GM23338 (cell line): Measurements from ENCODE around the gene ADA. TPM values are rescaled to one million over a fixed set of nuclear protein-coding genes. Genes with fewer than 3 reads are reported as not detected.

Experiments
- ATAC-seq: fragments of 200-7000 bp; cut with Tn5 transposase; 3 replicates; pipeline ENCODE4 v1.9.1; 2020
- DNase-seq: peaks from one replicate; pipeline ENCODE4 v3.0.0-alpha.2; 2015; ENCODE audit warnings: low spot score
- H2AFZ ChIP-seq: fragments of 200-600 bp; sonication (generic); 2 replicates; pipeline ENCODE4 v1.8.0; 2016; ENCODE audit warnings: antibody characterized with exemption, mild to moderate bottlenecking, moderate library complexity
- H3F3A ChIP-seq: fragments of 200-600 bp; sonication (generic); replicated peaks from 2 replicates; pipeline ENCODE4 v1.8.0; 2017; ENCODE audit warnings: antibody characterized with exemption, mixed run types, low read depth
- H3K27ac ChIP-seq: fragments of 200-600 bp; sonication (generic); 2 replicates; pipeline ENCODE4 v1.6.1; 2016; ENCODE audit warnings: low read depth
- H3K27me3 ChIP-seq: fragments of 200-600 bp; sonication (generic); 2 replicates; pipeline ENCODE4 v1.8.0; 2016; ENCODE audit warnings: mild to moderate bottlenecking, mixed run types, moderate library complexity; ENCODE audit not compliant: insufficient read depth
- H3K36me3 ChIP-seq: fragments of 200-600 bp; sonication (generic); 2 replicates; pipeline ENCODE4 v1.8.0; 2016; ENCODE audit warnings: mild to moderate bottlenecking; ENCODE audit not compliant: insufficient read depth
- H3K4me1 ChIP-seq: fragments of 200-600 bp; sonication (generic); 2 replicates; pipeline ENCODE4 v1.8.0; 2016; ENCODE audit warnings: mild to moderate bottlenecking, moderate library complexity; ENCODE audit not compliant: insufficient read depth
- H3K4me2 ChIP-seq: fragments of 200-600 bp; sonication (generic); 2 replicates; pipeline ENCODE4 v1.7.1; 2017; ENCODE audit warnings: mixed run types
- H3K4me3 ChIP-seq: fragments of 200-600 bp; sonication (generic); 2 replicates; pipeline ENCODE4 v1.6.1; 2016; ENCODE audit warnings: mixed run types
- H3K79me2 ChIP-seq: fragments of 200-600 bp; sonication (generic); replicated peaks from 2 replicates; pipeline ENCODE4 v1.8.0; 2017; ENCODE audit warnings: mild to moderate bottlenecking; ENCODE audit not compliant: insufficient read depth
- H3K9me2 ChIP-seq: fragments of 200-600 bp; sonication (generic); 2 replicates; pipeline ENCODE4 v1.8.0; 2017; ENCODE audit not compliant: insufficient read depth
- H4K20me1 ChIP-seq: fragments of 200-600 bp; sonication (generic); replicated peaks from 2 replicates; pipeline ENCODE4 v1.8.0; 2017; ENCODE audit warnings: mild to moderate bottlenecking; ENCODE audit not compliant: insufficient read depth
- H3K27ac Mint-ChIP-seq: 2 replicates; pipeline ENCODE4 v1.8.0; 2020; ENCODE audit warnings: inconsistent platforms, mild to moderate bottlenecking, moderate library complexity, mixed read lengths
- H3K27me3 Mint-ChIP-seq: 3 replicates; pipeline ENCODE4 v1.8.0; 2022; ENCODE audit warnings: low read depth, mild to moderate bottlenecking, moderate library complexity, mixed read lengths, inconsistent platforms; ENCODE audit not compliant: insufficient read depth, poor library complexity
- H3K36me3 Mint-ChIP-seq: 3 replicates; pipeline ENCODE4 v1.8.0; 2021; ENCODE audit warnings: low read depth, mild to moderate bottlenecking, inconsistent platforms, moderate library complexity, mixed read lengths
- H3K4me1 Mint-ChIP-seq: 3 replicates; pipeline ENCODE4 v1.8.0; 2020; ENCODE audit warnings: mild to moderate bottlenecking, inconsistent platforms, mixed read lengths
- H3K4me3 Mint-ChIP-seq: 3 replicates; pipeline ENCODE4 v1.8.0; 2021; ENCODE audit warnings: moderate library complexity, mild to moderate bottlenecking, inconsistent platforms, mixed read lengths
- H3K9me3 Mint-ChIP-seq: 3 replicates; pipeline ENCODE4 v1.8.0; 2020; ENCODE audit warnings: moderate library complexity, mild to moderate bottlenecking, inconsistent platforms, mixed read lengths
- CREB1 ChIP-seq: fragments of 250-450 bp; sonication (Bioruptor Pico); IDR thresholded peaks from 2 replicates; pipeline ENCODE4 v1.5.0; 2020; ENCODE audit warnings: low read depth, mild to moderate bottlenecking, moderate library complexity
- EZH2 ChIP-seq: fragments of 200-600 bp; sonication (generic); IDR thresholded peaks from one replicate; pipeline ENCODE4 v1.8.0; 2017; ENCODE audit warnings: antibody characterized with exemption, mild to moderate bottlenecking, low read depth; ENCODE audit not compliant: unreplicated experiment
- EZH2phosphoT487 ChIP-seq: fragments of 200-600 bp; sonication (generic); IDR thresholded peaks from one replicate; pipeline ENCODE4 v1.8.1; 2018; ENCODE audit warnings: antibody characterized with exemption; ENCODE audit not compliant: unreplicated experiment
- JUNB ChIP-seq: IDR thresholded peaks from one replicate; pipeline ENCODE4 v1.6.1; 2016; ENCODE audit warnings: antibody characterized with exemption; ENCODE audit not compliant: unreplicated experiment
- NANOG ChIP-seq: IDR thresholded peaks from 2 replicates; pipeline ENCODE4 v1.6.1; 2016; ENCODE audit warnings: antibody characterized with exemption, borderline replicate concordance
- POLR2AphosphoS5 ChIP-seq: IDR thresholded peaks from 2 replicates; pipeline ENCODE4 v1.6.1; 2016; ENCODE audit warnings: antibody characterized with exemption, low read depth
- STAT1 ChIP-seq: IDR thresholded peaks from one replicate; pipeline ENCODE4 v1.6.1; 2016; ENCODE audit warnings: antibody characterized with exemption; ENCODE audit not compliant: unreplicated experiment
- ZNF114 ChIP-seq: fragments of 250-450 bp; sonication (Bioruptor Pico); IDR thresholded peaks from 2 replicates; pipeline ENCODE4 v1.5.0; 2020; ENCODE audit warnings: mild to moderate bottlenecking, moderate library complexity
- ZNF331 ChIP-seq: fragments of 250-450 bp; sonication (Bioruptor Pico); IDR thresholded peaks from 2 replicates; pipeline ENCODE4 v1.5.0; 2020; ENCODE audit warnings: low read depth, mild to moderate bottlenecking, moderate library complexity
- polyA plus RNA-seq: library from polyadenylated mRNA; unstranded; fragments of >200 nt; fragmentation: Nextera tagmentation; extraction: Ambion mirVana; gene quantifications from 2 replicates; pipeline ENCODE4 v1.2.1, GENCODE V29; 2016
- total RNA-seq: library from RNA; depleted of rRNA; stranded (reverse); fragments of >200 nt; shearing (Covaris generic); gene quantifications from 2 replicates; pipeline ENCODE4 v1.2.3, GENCODE V29; 2014
- TF ChIP-seq, protein P1 (sequence below): IDR thresholded peaks from 2 replicates; pipeline ENCODE4 v1.6.1; 2016; ENCODE audit warnings: antibody characterized with exemption
- TF ChIP-seq, protein P2 (sequence below), 2 experiments: fragments of 200-600 bp in 1 of 2; sonication (generic) in 1 of 2; conservative IDR thresholded peaks; 2 replicates each; pipeline versions ENCODE4 v1.5.1 to v1.6.1; 2016 to 2017; ENCODE audit warnings: antibody characterized with exemption in 2 of 2, low read depth in 2 of 2, mild to moderate bottlenecking in 2 of 2, moderate library complexity in 1 of 2
- TF ChIP-seq, protein P3 (sequence below): IDR thresholded peaks from one replicate; pipeline ENCODE4 v1.6.1; 2018; ENCODE audit warnings: antibody characterized with exemption; ENCODE audit not compliant: unreplicated experiment
- TF ChIP-seq, protein P4 (sequence below): fragments of 250-450 bp; sonication (Bioruptor Pico); IDR thresholded peaks from 2 replicates; pipeline ENCODE4 v1.5.0; 2020; ENCODE audit warnings: mild to moderate bottlenecking, moderate library complexity

The ADA gene
- total and polyA plus RNA-seq, 2 experiments from 2014 or later = 15.8 to 16.2 TPM

DNA sequence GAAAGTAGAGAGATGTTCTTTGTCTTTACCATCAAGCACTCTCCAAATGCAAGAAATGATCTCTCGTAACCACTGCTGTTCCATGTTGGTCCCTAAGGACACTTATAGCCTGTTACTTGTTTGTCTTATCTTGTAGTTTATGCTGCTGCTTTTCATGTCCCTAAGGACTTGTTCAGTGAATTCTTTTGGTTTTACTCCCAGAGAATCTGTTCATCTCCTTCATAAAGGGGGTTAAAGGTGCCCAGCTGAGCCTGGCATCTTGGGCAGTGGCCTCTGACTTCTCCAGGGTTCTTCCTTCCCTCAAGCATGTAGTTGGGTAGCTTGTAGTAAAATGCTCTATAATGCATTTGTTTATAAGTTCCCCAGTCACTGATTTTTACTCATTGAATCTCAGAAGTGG, 70.0 kb downstream of the ADA start (continued):
- no peak for TF ChIP-seq NANOG
- no peak for TF ChIP-seq JUNB
- no peak for TF ChIP-seq ZNF331 (CRISPR knock-in tag)
- TF ChIP-seq POLR2AphosphoS5 = no peak
- TF ChIP-seq EZH2 = no peak
- no peak for TF ChIP-seq EZH2phosphoT487

DNA sequence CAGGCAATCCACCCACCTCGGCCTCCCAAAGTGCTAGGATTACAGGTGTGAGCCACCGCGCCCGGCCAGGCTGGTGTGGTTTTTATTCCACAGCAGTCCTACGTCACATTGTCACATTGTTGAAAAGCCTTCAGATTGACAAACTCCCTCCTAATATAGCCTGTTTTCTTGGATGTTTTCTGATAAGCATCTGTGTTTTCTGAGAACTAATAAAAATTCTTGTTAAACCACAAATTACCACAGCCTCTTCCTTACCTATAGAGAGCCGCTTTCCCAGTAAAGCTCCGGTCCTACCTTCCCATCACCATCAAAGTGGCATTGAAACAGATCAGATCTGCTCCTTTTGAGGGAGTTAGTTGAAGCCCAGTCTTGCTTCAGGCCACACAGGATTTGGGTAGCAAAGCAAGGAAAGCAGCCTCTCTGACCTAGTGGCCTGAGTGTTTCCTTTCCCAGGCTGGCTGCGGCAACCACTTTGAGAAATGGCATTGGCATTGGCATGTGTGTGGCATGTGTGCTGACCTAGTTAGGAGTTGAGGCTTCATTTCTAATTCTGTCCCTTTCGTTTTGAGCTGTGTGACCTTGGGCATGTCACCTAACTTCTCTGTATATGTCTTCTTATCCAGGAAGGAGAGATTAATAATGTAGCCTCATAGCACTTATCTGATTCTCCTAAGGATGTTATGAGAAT, 70.8 kb downstream of the ADA start:
- Histone ChIP-seq H3K9me2 (no peaks in the 10 kb centered on the region), H3K4me2 (no peak overlapping the region), H4K20me1 (no peaks in the 10 kb centered on the region; the same call in 1 of the 2 replicates), H3K79me2 (no peaks in the 10 kb centered on the region), H3K27ac (no peak overlapping the region), H3K4me1 (peaks cover 11% of the 10 kb centered on the region), H3K27me3 (no peaks in the 10 kb centered on the region), H3K36me3 (no peaks in the 10 kb centered on the region), H2AFZ (no peak overlapping the region), H3F3A (no peaks in the 10 kb centered on the region), H3K4me3 (no peak overlapping the region)
- H3K27me3 Mint-ChIP-seq = peaks cover 6% of the 10 kb centered on the region
- H3K4me1 Mint-ChIP-seq = peaks cover 27% of the 10 kb centered on the region
- H3K27ac Mint-ChIP-seq = no peak overlapping the region
- no peak overlapping the region for H3K4me3 Mint-ChIP-seq
- no peak for ATAC-seq
- no peak for DNase-seq
- no peaks in the 10 kb centered on the region for H3K36me3 Mint-ChIP-seq
- no peaks in the 10 kb centered on the region for H3K9me3 Mint-ChIP-seq
- TF ChIP-seq CREB1 (CRISPR knock-in tag) (no peak), POLR2AphosphoS5 (no peak), STAT1 (no peak), EZH2 (no peak), ZNF114 (CRISPR knock-in tag) (no peak), EZH2phosphoT487 (no peak)
- TF ChIP-seq, protein P1, sequence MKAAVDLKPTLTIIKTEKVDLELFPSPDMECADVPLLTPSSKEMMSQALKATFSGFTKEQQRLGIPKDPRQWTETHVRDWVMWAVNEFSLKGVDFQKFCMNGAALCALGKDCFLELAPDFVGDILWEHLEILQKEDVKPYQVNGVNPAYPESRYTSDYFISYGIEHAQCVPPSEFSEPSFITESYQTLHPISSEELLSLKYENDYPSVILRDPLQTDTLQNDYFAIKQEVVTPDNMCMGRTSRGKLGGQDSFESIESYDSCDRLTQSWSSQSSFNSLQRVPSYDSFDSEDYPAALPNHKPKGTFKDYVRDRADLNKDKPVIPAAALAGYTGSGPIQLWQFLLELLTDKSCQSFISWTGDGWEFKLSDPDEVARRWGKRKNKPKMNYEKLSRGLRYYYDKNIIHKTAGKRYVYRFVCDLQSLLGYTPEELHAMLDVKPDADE = no peak
- TF ChIP-seq, protein P2, sequence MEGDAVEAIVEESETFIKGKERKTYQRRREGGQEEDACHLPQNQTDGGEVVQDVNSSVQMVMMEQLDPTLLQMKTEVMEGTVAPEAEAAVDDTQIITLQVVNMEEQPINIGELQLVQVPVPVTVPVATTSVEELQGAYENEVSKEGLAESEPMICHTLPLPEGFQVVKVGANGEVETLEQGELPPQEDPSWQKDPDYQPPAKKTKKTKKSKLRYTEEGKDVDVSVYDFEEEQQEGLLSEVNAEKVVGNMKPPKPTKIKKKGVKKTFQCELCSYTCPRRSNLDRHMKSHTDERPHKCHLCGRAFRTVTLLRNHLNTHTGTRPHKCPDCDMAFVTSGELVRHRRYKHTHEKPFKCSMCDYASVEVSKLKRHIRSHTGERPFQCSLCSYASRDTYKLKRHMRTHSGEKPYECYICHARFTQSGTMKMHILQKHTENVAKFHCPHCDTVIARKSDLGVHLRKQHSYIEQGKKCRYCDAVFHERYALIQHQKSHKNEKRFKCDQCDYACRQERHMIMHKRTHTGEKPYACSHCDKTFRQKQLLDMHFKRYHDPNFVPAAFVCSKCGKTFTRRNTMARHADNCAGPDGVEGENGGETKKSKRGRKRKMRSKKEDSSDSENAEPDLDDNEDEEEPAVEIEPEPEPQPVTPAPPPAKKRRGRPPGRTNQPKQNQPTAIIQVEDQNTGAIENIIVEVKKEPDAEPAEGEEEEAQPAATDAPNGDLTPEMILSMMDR (conservative IDR thresholded peaks at IDR 0.05; ENCODE audit: low read depth in 2 of 2) = no peak
- TF ChIP-seq, protein P3, sequence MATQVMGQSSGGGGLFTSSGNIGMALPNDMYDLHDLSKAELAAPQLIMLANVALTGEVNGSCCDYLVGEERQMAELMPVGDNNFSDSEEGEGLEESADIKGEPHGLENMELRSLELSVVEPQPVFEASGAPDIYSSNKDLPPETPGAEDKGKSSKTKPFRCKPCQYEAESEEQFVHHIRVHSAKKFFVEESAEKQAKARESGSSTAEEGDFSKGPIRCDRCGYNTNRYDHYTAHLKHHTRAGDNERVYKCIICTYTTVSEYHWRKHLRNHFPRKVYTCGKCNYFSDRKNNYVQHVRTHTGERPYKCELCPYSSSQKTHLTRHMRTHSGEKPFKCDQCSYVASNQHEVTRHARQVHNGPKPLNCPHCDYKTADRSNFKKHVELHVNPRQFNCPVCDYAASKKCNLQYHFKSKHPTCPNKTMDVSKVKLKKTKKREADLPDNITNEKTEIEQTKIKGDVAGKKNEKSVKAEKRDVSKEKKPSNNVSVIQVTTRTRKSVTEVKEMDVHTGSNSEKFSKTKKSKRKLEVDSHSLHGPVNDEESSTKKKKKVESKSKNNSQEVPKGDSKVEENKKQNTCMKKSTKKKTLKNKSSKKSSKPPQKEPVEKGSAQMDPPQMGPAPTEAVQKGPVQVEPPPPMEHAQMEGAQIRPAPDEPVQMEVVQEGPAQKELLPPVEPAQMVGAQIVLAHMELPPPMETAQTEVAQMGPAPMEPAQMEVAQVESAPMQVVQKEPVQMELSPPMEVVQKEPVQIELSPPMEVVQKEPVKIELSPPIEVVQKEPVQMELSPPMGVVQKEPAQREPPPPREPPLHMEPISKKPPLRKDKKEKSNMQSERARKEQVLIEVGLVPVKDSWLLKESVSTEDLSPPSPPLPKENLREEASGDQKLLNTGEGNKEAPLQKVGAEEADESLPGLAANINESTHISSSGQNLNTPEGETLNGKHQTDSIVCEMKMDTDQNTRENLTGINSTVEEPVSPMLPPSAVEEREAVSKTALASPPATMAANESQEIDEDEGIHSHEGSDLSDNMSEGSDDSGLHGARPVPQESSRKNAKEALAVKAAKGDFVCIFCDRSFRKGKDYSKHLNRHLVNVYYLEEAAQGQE = no peak
- TF ChIP-seq, protein P4, sequence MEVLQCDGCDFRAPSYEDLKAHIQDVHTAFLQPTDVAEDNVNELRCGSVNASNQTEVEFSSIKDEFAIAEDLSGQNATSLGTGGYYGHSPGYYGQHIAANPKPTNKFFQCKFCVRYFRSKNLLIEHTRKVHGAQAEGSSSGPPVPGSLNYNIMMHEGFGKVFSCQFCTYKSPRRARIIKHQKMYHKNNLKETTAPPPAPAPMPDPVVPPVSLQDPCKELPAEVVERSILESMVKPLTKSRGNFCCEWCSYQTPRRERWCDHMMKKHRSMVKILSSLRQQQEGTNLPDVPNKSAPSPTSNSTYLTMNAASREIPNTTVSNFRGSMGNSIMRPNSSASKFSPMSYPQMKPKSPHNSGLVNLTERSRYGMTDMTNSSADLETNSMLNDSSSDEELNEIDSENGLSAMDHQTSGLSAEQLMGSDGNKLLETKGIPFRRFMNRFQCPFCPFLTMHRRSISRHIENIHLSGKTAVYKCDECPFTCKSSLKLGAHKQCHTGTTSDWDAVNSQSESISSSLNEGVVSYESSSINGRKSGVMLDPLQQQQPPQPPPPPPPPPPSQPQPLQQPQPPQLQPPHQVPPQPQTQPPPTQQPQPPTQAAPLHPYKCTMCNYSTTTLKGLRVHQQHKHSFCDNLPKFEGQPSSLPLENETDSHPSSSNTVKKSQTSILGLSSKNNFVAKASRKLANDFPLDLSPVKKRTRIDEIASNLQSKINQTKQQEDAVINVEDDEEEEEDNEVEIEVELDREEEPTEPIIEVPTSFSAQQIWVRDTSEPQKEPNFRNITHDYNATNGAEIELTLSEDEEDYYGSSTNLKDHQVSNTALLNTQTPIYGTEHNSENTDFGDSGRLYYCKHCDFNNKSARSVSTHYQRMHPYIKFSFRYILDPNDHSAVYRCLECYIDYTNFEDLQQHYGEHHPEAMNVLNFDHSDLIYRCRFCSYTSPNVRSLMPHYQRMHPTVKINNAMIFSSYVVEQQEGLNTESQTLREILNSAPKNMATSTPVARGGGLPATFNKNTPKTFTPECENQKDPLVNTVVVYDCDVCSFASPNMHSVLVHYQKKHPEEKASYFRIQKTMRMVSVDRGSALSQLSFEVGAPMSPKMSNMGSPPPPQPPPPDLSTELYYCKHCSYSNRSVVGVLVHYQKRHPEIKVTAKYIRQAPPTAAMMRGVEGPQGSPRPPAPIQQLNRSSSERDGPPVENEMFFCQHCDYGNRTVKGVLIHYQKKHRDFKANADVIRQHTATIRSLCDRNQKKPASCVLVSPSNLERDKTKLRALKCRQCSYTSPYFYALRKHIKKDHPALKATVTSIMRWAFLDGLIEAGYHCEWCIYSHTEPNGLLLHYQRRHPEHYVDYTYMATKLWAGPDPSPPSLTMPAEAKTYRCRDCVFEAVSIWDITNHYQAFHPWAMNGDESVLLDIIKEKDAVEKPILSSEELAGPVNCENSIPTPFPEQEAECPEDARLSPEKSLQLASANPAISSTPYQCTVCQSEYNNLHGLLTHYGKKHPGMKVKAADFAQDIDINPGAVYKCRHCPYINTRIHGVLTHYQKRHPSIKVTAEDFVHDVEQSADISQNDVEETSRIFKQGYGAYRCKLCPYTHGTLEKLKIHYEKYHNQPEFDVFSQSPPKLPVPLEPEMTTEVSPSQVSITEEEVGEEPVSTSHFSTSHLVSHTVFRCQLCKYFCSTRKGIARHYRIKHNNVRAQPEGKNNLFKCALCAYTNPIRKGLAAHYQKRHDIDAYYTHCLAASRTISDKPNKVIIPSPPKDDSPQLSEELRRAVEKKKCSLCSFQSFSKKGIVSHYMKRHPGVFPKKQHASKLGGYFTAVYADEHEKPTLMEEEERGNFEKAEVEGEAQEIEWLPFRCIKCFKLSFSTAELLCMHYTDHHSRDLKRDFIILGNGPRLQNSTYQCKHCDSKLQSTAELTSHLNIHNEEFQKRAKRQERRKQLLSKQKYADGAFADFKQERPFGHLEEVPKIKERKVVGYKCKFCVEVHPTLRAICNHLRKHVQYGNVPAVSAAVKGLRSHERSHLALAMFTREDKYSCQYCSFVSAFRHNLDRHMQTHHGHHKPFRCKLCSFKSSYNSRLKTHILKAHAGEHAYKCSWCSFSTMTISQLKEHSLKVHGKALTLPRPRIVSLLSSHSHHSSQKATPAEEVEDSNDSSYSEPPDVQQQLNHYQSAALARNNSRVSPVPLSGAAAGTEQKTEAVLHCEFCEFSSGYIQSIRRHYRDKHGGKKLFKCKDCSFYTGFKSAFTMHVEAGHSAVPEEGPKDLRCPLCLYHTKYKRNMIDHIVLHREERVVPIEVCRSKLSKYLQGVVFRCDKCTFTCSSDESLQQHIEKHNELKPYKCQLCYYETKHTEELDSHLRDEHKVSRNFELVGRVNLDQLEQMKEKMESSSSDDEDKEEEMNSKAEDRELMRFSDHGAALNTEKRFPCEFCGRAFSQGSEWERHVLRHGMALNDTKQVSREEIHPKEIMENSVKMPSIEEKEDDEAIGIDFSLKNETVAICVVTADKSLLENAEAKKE (CRISPR knock-in tag) = no peak
